Measurements from ENCODE around the gene NPTX2. TPM values are rescaled to one million over a fixed set of nuclear protein-coding genes. Genes with fewer than 3 reads are reported as not detected.
A peak's percentile ranks its signal among the peaks of the same experiment; 100 is the strongest.

Gene NPTX2
- total RNA-seq, 4 donors from 2014 or later = 4.3 to 13.7 (median 8.6) TPM

- Histone ChIP-seq H3K9me3 (no peaks in the 10 kb centered on the region), H3K4me1 (no peaks in the 10 kb centered on the region), H3K27ac (no peak overlapping the region), H3K36me3 (no peaks in the 10 kb centered on the region), H3K4me3 (no peak overlapping the region), H3K27me3 (no peaks in the 10 kb centered on the region)
- no peak for TF ChIP-seq CTCF (IDR thresholded peaks at IDR 0.05)
- TF ChIP-seq POLR2A (IDR thresholded peaks at IDR 0.05) = no peak
- TF ChIP-seq EP300 (IDR thresholded peaks at IDR 0.05) = no peak
- TF ChIP-seq POLR2AphosphoS5 (IDR thresholded peaks at IDR 0.05) = no peak
- WGBS = 67% methylated on average over 3 of the region's 3 CpGs
- no peak for DNase-seq (ENCODE audit: low spot score in 2 of 2)
Observed at GRCh38 chr7:98661607-98662006, 44.5 kb downstream of the NPTX2 start.

- H3K27ac ChIP-seq = no peak overlapping the region
- no peaks in the 10 kb centered on the region for H3K36me3 ChIP-seq
- TF ChIP-seq CTCF (IDR thresholded peaks at IDR 0.05) (no peak), POLR2AphosphoS5 (IDR thresholded peaks at IDR 0.05) (no peak), POLR2A (IDR thresholded peaks at IDR 0.05) (no peak), EP300 (IDR thresholded peaks at IDR 0.05) (no peak)
- H3K4me1 ChIP-seq = no peaks in the 10 kb centered on the region
- no peaks in the 10 kb centered on the region for H3K9me3 ChIP-seq
- no peaks in the 10 kb centered on the region for H3K27me3 ChIP-seq
- no peak overlapping the region for H3K4me3 ChIP-seq
- DNase-seq (ENCODE audit: low spot score in 2 of 2) = peak in 1 of 2 donors; percentile 54
- WGBS = 94% methylated on average over 4 of the region's 4 CpGs
Observed at GRCh38 chr7:98662289-98662688, 45.2 kb downstream of the NPTX2 start.

- H3K4me3 ChIP-seq = no peak overlapping the region
- H3K27ac ChIP-seq = no peak overlapping the region
- TF ChIP-seq EP300 (IDR thresholded peaks at IDR 0.05) = no peak
- no peak for TF ChIP-seq POLR2A (IDR thresholded peaks at IDR 0.05)
- no peak for TF ChIP-seq CTCF (IDR thresholded peaks at IDR 0.05)
- TF ChIP-seq POLR2AphosphoS5 (IDR thresholded peaks at IDR 0.05) = no peak
- no peaks in the 10 kb centered on the region for H3K4me1 ChIP-seq
- no peaks in the 10 kb centered on the region for H3K36me3 ChIP-seq
- no peak for DNase-seq (ENCODE audit: low spot score in 2 of 2)
- peaks cover 4% of the 10 kb centered on the region for H3K27me3 ChIP-seq
- H3K9me3 ChIP-seq = no peaks in the 10 kb centered on the region
- WGBS = 76% methylated on average over 6 of the region's 6 CpGs
Observed at GRCh38 chr7:98664882-98665281, 47.8 kb downstream of the NPTX2 start.

- Histone ChIP-seq H3K9me3 (peaks cover 4% of the 10 kb centered on the region), H3K4me1 (no peaks in the 10 kb centered on the region), H3K27ac (no peak overlapping the region), H3K27me3 (peaks cover 4% of the 10 kb centered on the region), H3K4me3 (no peak overlapping the region), H3K36me3 (no peaks in the 10 kb centered on the region)
- WGBS = 17% methylated on average over 11 of the region's 11 CpGs
- TF ChIP-seq EP300 (IDR thresholded peaks at IDR 0.05) (no peak), CTCF (IDR thresholded peaks at IDR 0.05) (no peak), POLR2AphosphoS5 (IDR thresholded peaks at IDR 0.05) (no peak), POLR2A (IDR thresholded peaks at IDR 0.05) (no peak)
- no peak for DNase-seq (ENCODE audit: low spot score in 2 of 2)
Observed at GRCh38 chr7:98668255-98668654, 51.2 kb downstream of the NPTX2 start.

- H3K27me3 ChIP-seq = peaks cover 4% of the 10 kb centered on the region
- H3K4me3 ChIP-seq = no peak overlapping the region
- no peaks in the 10 kb centered on the region for H3K36me3 ChIP-seq
- no peaks in the 10 kb centered on the region for H3K4me1 ChIP-seq
- peaks cover 4% of the 10 kb centered on the region for H3K9me3 ChIP-seq
- TF ChIP-seq EP300 (IDR thresholded peaks at IDR 0.05) (no peak), POLR2A (IDR thresholded peaks at IDR 0.05) (no peak), CTCF (IDR thresholded peaks at IDR 0.05) (no peak), POLR2AphosphoS5 (IDR thresholded peaks at IDR 0.05) (no peak)
- DNase-seq (ENCODE audit: low spot score in 2 of 2) = no peak
- no peak overlapping the region for H3K27ac ChIP-seq
- whole genome bisulfite sequencing = 39% methylated on average over 9 of the region's 9 CpGs
Observed at GRCh38 chr7:98669329-98670000, 52.4 kb downstream of the NPTX2 start.

All from suprapubic skin (tissue), 4 donors.